K562 (cell line): Measurements from ENCODE around the gene NAXE. TPM values are rescaled to one million over a fixed set of nuclear protein-coding genes. Genes with fewer than 3 reads are reported as not detected.

Experiments
- ATAC-seq: fragments of 200-7000 bp; cut with Tn5 transposase; 3 replicates; pipeline ENCODE4 v1.9.1; 2020; ENCODE audit warnings: moderate library complexity
- BruUV-seq: library from RNA; stranded (reverse); fragments of 400-500 nt; replicated peaks from 2 replicates; lab custom pipeline; 2021; lab: Mats Ljungman, UMichigan
- CTCF ChIA-PET: fragments of 300-600 bp; formaldehyde crosslinking; extraction: SDS; loops from one replicate; lab custom pipeline; 2021; ENCODE audit warnings: low intra/inter-chr PET ratio; lab: Yijun Ruan, JAX
- POLR2A ChIA-PET: fragments of 300-600, 350-650 bp; sonication (Branson Sonifier 250); formaldehyde crosslinking; extraction: SDS; loops from one replicate; lab custom pipeline; 2021; ENCODE audit warnings: antibody characterized with exemption, inconsistent platforms; lab: Yijun Ruan, JAX
- DNase-seq, 4 experiments: peaks; one replicate each; pipeline versions ENCODE4 v3.0.0 to v3.0.0-alpha.2; 2011 to 2018; ENCODE audit warnings: low spot score in 3 of 4, mixed read lengths in 3 of 4; ENCODE audit errors: extremely low read depth in 1 of 4
- FAIRE-seq: peaks from 2 replicates; lab custom pipeline; 2011; peaks lifted over from hg19 to GRCh38; lab: Jason Lieb, UNC
- H2AFZ ChIP-seq: 2 replicates; pipeline ENCODE4 v1.6.0; 2011; ENCODE audit warnings: low read depth, low read length, control low read depth, inconsistent platforms
- H3K27ac ChIP-seq: fragments of 200-600 bp; 3 replicates; pipeline ENCODE4 v1.8.0; 2011; ENCODE audit warnings: low read depth, mild to moderate bottlenecking, control low read depth, inconsistent platforms, low read length, moderate library complexity, mixed read lengths; ENCODE audit errors: extremely low read depth
- H3K27me3 ChIP-seq, 2 experiments: fragments of 300-600 bp in 1 of 2; 2 replicates in 1 of 2; 3 replicates in 1 of 2; pipeline versions ENCODE4 v1.6.0 to v1.8.0; 2011; ENCODE audit warnings: inconsistent platforms in 2 of 2, low read length in 2 of 2, mild to moderate bottlenecking in 1 of 2, mixed read lengths in 1 of 2, moderate library complexity in 1 of 2; ENCODE audit not compliant: control insufficient read depth in 2 of 2, insufficient read depth in 2 of 2
- H3K36me3 ChIP-seq: fragments of 300-600 bp; 3 replicates; pipeline ENCODE4 v1.8.0; 2011; ENCODE audit warnings: mild to moderate bottlenecking, low read length, inconsistent platforms; ENCODE audit not compliant: control insufficient read depth, insufficient read depth
- H3K4me1 ChIP-seq, 2 experiments: fragments of 200-600 bp in 1 of 2; replicated peaks in 1 of 2; 2 replicates in 1 of 2; 3 replicates in 1 of 2; pipeline versions ENCODE4 v1.5.1 to v1.8.0; 2011; ENCODE audit warnings: inconsistent platforms in 2 of 2, low read length in 2 of 2, mild to moderate bottlenecking in 1 of 2, mixed read lengths in 1 of 2, moderate library complexity in 1 of 2; ENCODE audit not compliant: control insufficient read depth in 2 of 2, insufficient read depth in 2 of 2
- H3K4me2 ChIP-seq: 2 replicates; pipeline ENCODE4 v1.6.1; 2011; ENCODE audit warnings: low read length, control low read depth, inconsistent platforms, mixed read lengths; ENCODE audit not compliant: insufficient read depth
- H3K4me3 ChIP-seq: fragments of 200-600 bp; sonication (generic), shearing (Covaris generic); 2 replicates; pipeline ENCODE4 v1.5.1; 2016; ENCODE audit warnings: control low read depth, inconsistent platforms
- H3K79me2 ChIP-seq: fragments of 200-600 bp; 3 replicates; pipeline ENCODE4 v1.8.0; 2011; ENCODE audit warnings: low read length, inconsistent platforms; ENCODE audit not compliant: control insufficient read depth, insufficient read depth
- H3K9ac ChIP-seq, 2 experiments: 2 replicates each; pipeline versions ENCODE4 v1.6.0 to v1.6.1; 2011; ENCODE audit warnings: low read depth in 2 of 2, low read length in 2 of 2, control low read depth in 1 of 2, inconsistent platforms in 1 of 2, mild to moderate bottlenecking in 1 of 2, mixed read lengths in 1 of 2; ENCODE audit not compliant: insufficient read depth in 1 of 2
- H3K9me1 ChIP-seq: one replicate; pipeline ENCODE4 v1.6.0; 2011; ENCODE audit warnings: inconsistent platforms, mild to moderate bottlenecking, low read length, moderate library complexity; ENCODE audit not compliant: control insufficient read depth, insufficient read depth
- H3K9me3 ChIP-seq: replicated peaks from 2 replicates; pipeline ENCODE4 v1.5.1; 2011; ENCODE audit warnings: low read depth, low read length, inconsistent platforms; ENCODE audit not compliant: control insufficient read depth, insufficient read depth
- H4K20me1 ChIP-seq: replicated peaks from 2 replicates; pipeline ENCODE4 v1.6.1; 2011; ENCODE audit warnings: low read length, inconsistent platforms, mixed read lengths; ENCODE audit not compliant: control insufficient read depth, insufficient read depth
- IRF1 ChIP-seq: sonication (generic); formaldehyde crosslinking; IDR thresholded peaks from 2 replicates; pipeline ENCODE4 v1.8.0; 2022; ENCODE audit warnings: missing genetic modification reagents, mild to moderate bottlenecking, borderline replicate concordance
- KDM5B ChIP-seq: fragments of 200-600 bp; sonication (generic); IDR thresholded peaks from 2 replicates; pipeline ENCODE4 v1.6.1; 2012; ENCODE audit warnings: low read depth, mild to moderate bottlenecking, moderate library complexity, low read length, control low read depth, inconsistent platforms; ENCODE audit not compliant: insufficient replicate concordance
- POU5F1 ChIP-seq: fragments of 150-350 bp; IDR thresholded peaks from 2 replicates; pipeline ENCODE4 v1.6.1; 2014; ENCODE audit warnings: borderline replicate concordance, low read length, low read depth, mild to moderate bottlenecking; ENCODE audit not compliant: partially characterized antibody
- RBM25 ChIP-seq: fragments of 200-400 bp; formaldehyde crosslinking; IDR thresholded peaks from 2 replicates; pipeline ENCODE4 v1.6.1; 2018; ENCODE audit warnings: low read length, low read depth, moderate library complexity; ENCODE audit not compliant: severe bottlenecking
- RBM39 ChIP-seq: fragments of 200-400 bp; formaldehyde crosslinking; optimal IDR thresholded peaks from 2 replicates; pipeline ENCODE3; 2018; ENCODE audit warnings: low read depth, low read length
- RUNX1 ChIP-seq: sonication (generic); IDR thresholded peaks from 2 replicates; pipeline ENCODE4 v1.6.1; 2016; ENCODE audit warnings: antibody characterized with exemption, low read depth
- SRSF7 ChIP-seq: fragments of 200-400 bp; formaldehyde crosslinking; optimal IDR thresholded peaks from 2 replicates; pipeline ENCODE3; 2017; ENCODE audit warnings: mild to moderate bottlenecking, low read depth, low read length
- TSC22D4 ChIP-seq: fragments of 450-650 bp; IDR thresholded peaks from 2 replicates; pipeline ENCODE4 v1.6.1; 2016; ENCODE audit warnings: missing genetic modification characterization, missing biosample characterization, control low read depth
- ZBTB34 ChIP-seq: fragments of 250-450 bp; sonication (Bioruptor Pico); IDR thresholded peaks from 2 replicates; pipeline ENCODE4 v1.8.0; 2021; ENCODE audit warnings: mild to moderate bottlenecking, moderate library complexity
- ZNF121 ChIP-seq: sonication (generic); formaldehyde crosslinking; conservative IDR thresholded peaks from 2 replicates; pipeline ENCODE4 v1.8.0; 2022; ENCODE audit warnings: missing genetic modification reagents
- ZNF143 ChIP-seq: sonication (generic); formaldehyde crosslinking; IDR thresholded peaks from 2 replicates; pipeline ENCODE4 v1.9.0; 2022; ENCODE audit warnings: mild to moderate bottlenecking, missing genetic modification reagents
- WGBS: fragments of 100-300 bp; shearing (Covaris generic); methylation state at CpG from one replicate; pipeline ENCODE4 v1.1.6; 2016; ENCODE audit warnings: low coverage, mixed read lengths; ENCODE audit not compliant: insufficient coverage; ENCODE audit errors: missing lambda C conversion rate; 5-methylcytosine and 5-hydroxymethylcytosine counted together
- in situ Hi-C: fragments of 300-500 bp; cut with MboI; formaldehyde crosslinking; loops from 4 replicates; pipeline ENCODE4 v1.15.0; 2018; ENCODE audit warnings: inconsistent platforms, mixed read lengths
- intact Hi-C: fragments of 100-400 bp; cut with micrococcal nuclease; formaldehyde crosslinking; loops from 2 replicates; pipeline ENCODE4 v1.14.2; 2022
- polyA plus RNA-seq, 8 experiments: library from polyadenylated mRNA; depleted of rRNA in 4 of 8; stranded (reverse) in 5 of 8; unstranded in 3 of 8; fragments of >200 nt; fragmentation: Nextera tagmentation in 2 of 8; fragmentation: Illumina TruSeq in 1 of 8; extraction: Ambion mirVana in 2 of 8; extraction: Trizol in 1 of 8; gene quantifications; 2 replicates each; pipeline versions ENCODE4 v1.2.1 to v1.2.3, GENCODE V29; 2011 to 2014; ENCODE audit warnings: inconsistent platforms in 1 of 8, missing spikeins in 1 of 8
- total RNA-seq, 7 experiments: library from RNA; depleted of rRNA in 6 of 7; stranded (reverse); fragments of >200 nt in 6 of 7; fragmentation: Illumina TruSeq in 2 of 7; extraction: Trizol in 2 of 7; gene quantifications; 2 replicates each; pipeline versions ENCODE4 v1.2.1 to v1.2.3, GENCODE V29; 2011 to 2021; ENCODE audit warnings: low replicate concordance in 1 of 7
- TF ChIP-seq, protein P1 (sequence below), 2 experiments: fragments of 450-650 bp; IDR thresholded peaks; 2 replicates each; pipeline ENCODE4 v1.6.1; 2018; ENCODE audit warnings: mild to moderate bottlenecking in 2 of 2, low read depth in 1 of 2; ENCODE audit not compliant: partially characterized antibody in 2 of 2
- TF ChIP-seq, protein P2 (sequence below), 2 experiments: fragments of 450-650 bp; IDR thresholded peaks; 2 replicates each; pipeline ENCODE4 v1.6.1; 2016

The NAXE gene
- total and polyA plus RNA-seq, 9 of the 15 experiments (the other 6 are each of a cell fraction or from before 2014, with no cell fraction given), result 27.3 to 137 (median 90.0) TPM

DNA sequence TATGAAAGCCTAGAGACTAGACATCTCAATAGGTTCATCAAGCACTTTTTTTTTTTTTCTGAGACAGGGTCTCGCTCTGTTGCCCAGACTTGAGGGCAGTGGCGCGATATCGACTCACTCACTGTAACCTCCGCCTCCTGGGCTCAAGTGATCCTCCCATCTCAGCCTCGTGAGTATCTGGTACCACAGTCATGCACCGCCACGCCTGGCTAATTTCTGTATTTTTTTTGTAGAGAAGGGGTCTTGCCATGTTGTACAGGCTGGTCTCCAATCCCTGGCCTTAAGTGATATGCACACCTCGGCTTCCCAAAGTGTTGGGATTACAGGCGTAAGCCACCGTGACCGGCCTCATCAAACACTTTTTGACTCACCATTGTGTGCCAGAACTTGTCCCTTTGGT is 10.3 kb downstream of the NAXE start:
- H3K27me3 ChIP-seq, result no peaks in the 10 kb centered on the region
- no peak for TF ChIP-seq TSC22D4 (tag)
- TF ChIP-seq KDM5B, result no peak
- peak; percentile 90 for TF ChIP-seq ZNF121 (CRISPR knock-in tag)
- peak; percentile 16 for TF ChIP-seq RBM25
- TF ChIP-seq IRF1 (CRISPR knock-in tag), result no peak
- no peak for TF ChIP-seq ZBTB34 (CRISPR knock-in tag)
- no peak for TF ChIP-seq POU5F1
- TF ChIP-seq SRSF7, result no peak
- TF ChIP-seq, protein P1, sequence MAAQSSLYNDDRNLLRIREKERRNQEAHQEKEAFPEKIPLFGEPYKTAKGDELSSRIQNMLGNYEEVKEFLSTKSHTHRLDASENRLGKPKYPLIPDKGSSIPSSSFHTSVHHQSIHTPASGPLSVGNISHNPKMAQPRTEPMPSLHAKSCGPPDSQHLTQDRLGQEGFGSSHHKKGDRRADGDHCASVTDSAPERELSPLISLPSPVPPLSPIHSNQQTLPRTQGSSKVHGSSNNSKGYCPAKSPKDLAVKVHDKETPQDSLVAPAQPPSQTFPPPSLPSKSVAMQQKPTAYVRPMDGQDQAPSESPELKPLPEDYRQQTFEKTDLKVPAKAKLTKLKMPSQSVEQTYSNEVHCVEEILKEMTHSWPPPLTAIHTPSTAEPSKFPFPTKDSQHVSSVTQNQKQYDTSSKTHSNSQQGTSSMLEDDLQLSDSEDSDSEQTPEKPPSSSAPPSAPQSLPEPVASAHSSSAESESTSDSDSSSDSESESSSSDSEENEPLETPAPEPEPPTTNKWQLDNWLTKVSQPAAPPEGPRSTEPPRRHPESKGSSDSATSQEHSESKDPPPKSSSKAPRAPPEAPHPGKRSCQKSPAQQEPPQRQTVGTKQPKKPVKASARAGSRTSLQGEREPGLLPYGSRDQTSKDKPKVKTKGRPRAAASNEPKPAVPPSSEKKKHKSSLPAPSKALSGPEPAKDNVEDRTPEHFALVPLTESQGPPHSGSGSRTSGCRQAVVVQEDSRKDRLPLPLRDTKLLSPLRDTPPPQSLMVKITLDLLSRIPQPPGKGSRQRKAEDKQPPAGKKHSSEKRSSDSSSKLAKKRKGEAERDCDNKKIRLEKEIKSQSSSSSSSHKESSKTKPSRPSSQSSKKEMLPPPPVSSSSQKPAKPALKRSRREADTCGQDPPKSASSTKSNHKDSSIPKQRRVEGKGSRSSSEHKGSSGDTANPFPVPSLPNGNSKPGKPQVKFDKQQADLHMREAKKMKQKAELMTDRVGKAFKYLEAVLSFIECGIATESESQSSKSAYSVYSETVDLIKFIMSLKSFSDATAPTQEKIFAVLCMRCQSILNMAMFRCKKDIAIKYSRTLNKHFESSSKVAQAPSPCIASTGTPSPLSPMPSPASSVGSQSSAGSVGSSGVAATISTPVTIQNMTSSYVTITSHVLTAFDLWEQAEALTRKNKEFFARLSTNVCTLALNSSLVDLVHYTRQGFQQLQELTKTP (IDR thresholded peaks at IDR 0.05; ENCODE audit: low read depth in 1 of 2, partially characterized antibody in 2 of 2), result no peak
- TF ChIP-seq RBM39, result no peak
- TF ChIP-seq, protein P2, sequence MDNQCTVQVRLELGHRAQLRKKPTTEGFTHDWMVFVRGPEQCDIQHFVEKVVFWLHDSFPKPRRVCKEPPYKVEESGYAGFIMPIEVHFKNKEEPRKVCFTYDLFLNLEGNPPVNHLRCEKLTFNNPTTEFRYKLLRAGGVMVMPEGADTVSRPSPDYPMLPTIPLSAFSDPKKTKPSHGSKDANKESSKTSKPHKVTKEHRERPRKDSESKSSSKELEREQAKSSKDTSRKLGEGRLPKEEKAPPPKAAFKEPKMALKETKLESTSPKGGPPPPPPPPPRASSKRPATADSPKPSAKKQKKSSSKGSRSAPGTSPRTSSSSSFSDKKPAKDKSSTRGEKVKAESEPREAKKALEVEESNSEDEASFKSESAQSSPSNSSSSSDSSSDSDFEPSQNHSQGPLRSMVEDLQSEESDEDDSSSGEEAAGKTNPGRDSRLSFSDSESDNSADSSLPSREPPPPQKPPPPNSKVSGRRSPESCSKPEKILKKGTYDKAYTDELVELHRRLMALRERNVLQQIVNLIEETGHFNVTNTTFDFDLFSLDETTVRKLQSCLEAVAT (IDR thresholded peaks at IDR 0.05), result no peak
- no peak for TF ChIP-seq RUNX1
- 0 out of 2 replicates have a peak, but pooled peaks have one; percentile 18 for TF ChIP-seq ZNF143 (CRISPR knock-in tag)

More for the DNA sequence above, 10.3 kb downstream of the NAXE start:
- POLR2A ChIA-PET, result interaction anchor here (0.6 to 3.2 kb wide), 5 partner anchors 9 to 59 kb away, joined by 3 to 16 read pairs (median 5); partner anchors contain the start of gene NAXE
- peak in 1 of 4 experiments; percentile 28 for DNase-seq
- H3K4me3 ChIP-seq, result peak overlapping the region; percentile 81
- no TSS peak for BruUV-seq
- ATAC-seq, result peak; percentile 15
- no peaks in the 10 kb centered on the region for H4K20me1 ChIP-seq
- peak overlapping the region; percentile 100 for H2AFZ ChIP-seq
- WGBS, result 32% methylated on average over 12 of the region's 12 CpGs
- in situ Hi-C loops, result loop anchor here (5.0 kb wide), 2 partner anchors 145 to 215 kb away; no protein-coding TSS in a partner anchor
- intact Hi-C loops, result loop anchor here (1.0 kb wide), 1 partner anchor 146 kb away; no protein-coding TSS in a partner anchor
- CTCF ChIA-PET, result interaction anchor here (0.7 to 1.2 kb wide), 4 partner anchors 18 to 209 kb away, joined by 3 to 6 read pairs (median 4); no protein-coding TSS in a partner anchor
- peaks cover 46% of the 10 kb centered on the region for H3K79me2 ChIP-seq
- peaks cover 30% of the 10 kb centered on the region for H3K36me3 ChIP-seq
- peak overlapping the region; percentile 97 for H3K4me2 ChIP-seq
- H3K9me1 ChIP-seq, result no peaks in the 10 kb centered on the region
- peak overlapping the region; percentile 80; the same call in 2 of the 3 replicates for H3K27ac ChIP-seq
- H3K9ac ChIP-seq, result peak overlapping the region; percentile 86 to 93; a peak in 3 of 4 replicates
- no peak for FAIRE-seq
- no peaks in the 10 kb centered on the region for H3K9me3 ChIP-seq
- peaks cover 12% of the 10 kb centered on the region in 2 experiments; a peak in 4 of 5 replicates for H3K4me1 ChIP-seq
